Measurements from ENCODE around the gene ACOT2. TPM values are rescaled to one million over a fixed set of nuclear protein-coding genes. Genes with fewer than 3 reads are reported as not detected.

The ACOT2 gene
- polyA plus RNA-seq, 2 of the 4 experiments (the other 2 are of a cell fraction): 61.6 to 64.8 TPM

- CTCF ChIA-PET: interaction anchor here (0.6 to 2.5 kb wide), 5 partner anchors 20 to 276 kb away, joined by 3 to 7 read pairs (median 6); partner anchors contain the start of gene ACOT4
- H3K27ac ChIP-seq: no peak overlapping the region
- H3K4me3 ChIP-seq: peak overlapping the region; percentile 63; the same call in 2 of the 3 replicates
- H3K4me2 ChIP-seq: peak overlapping the region; percentile 79
- POLR2A ChIA-PET: interaction anchor here (0.8 to 2.0 kb wide), 13 partner anchors 12 to 238 kb away, joined by 3 to 21 read pairs (median 6); partner anchors contain the start of genes ACOT1, ACOT2, ACOT4 and PNMA1
- H3K9me3 ChIP-seq: no peaks in the 10 kb centered on the region
- ATAC-seq (no peak), FAIRE-seq (no peak), DNase-seq (ENCODE audit: low read depth in 1 of 2, low spot score in 1 of 2) (no peak)
- H3K4me1 ChIP-seq: peaks cover 3% of the 10 kb centered on the region; the same call in 1 of the 3 replicates
- TF ChIP-seq CHD4 (IDR thresholded peaks at IDR 0.05; ENCODE audit: borderline replicate concordance) (no peak), KDM5A (IDR thresholded peaks at IDR 0.05) (no peak), POLR2AphosphoS2 (conservative IDR thresholded peaks at IDR 0.05; ENCODE audit: low read length) (no peak), ATOH8 (CRISPR knock-in tag; IDR thresholded peaks at IDR 0.05; ENCODE audit: low read depth) (no peak), ESRRA (IDR thresholded peaks at IDR 0.05; ENCODE audit: borderline replicate concordance, low read length) (no peak), BCL3 (IDR thresholded peaks at IDR 0.05) (no peak), KDM1A (IDR thresholded peaks at IDR 0.05; ENCODE audit: low read depth) (no peak), RAD21 (conservative IDR thresholded peaks at IDR 0.05 in 1 of 2, IDR thresholded peaks at IDR 0.05 in 1 of 2) (no peak), USF2 (IDR thresholded peaks at IDR 0.05) (no peak)
- WGBS (ENCODE audit: missing lambda C conversion rate): 71% methylated on average over 3 of the region's 3 CpGs
Observed at GRCh38 chr14:73613419-73613963, 44.5 kb downstream of the ACOT2 start.

- peaks cover 3% of the 10 kb centered on the region; the same call in 1 of the 3 replicates for H3K4me1 ChIP-seq
- H3K4me3 ChIP-seq: no peak overlapping the region
- H3K27ac ChIP-seq: no peak overlapping the region
- ATAC-seq (no peak), FAIRE-seq (no peak), DNase-seq (ENCODE audit: low read depth in 1 of 2, low spot score in 1 of 2) (no peak)
- no peaks in the 10 kb centered on the region for H3K9me3 ChIP-seq
- POLR2A ChIA-PET: no interaction called here
- CTCF ChIA-PET: interaction anchor here (0.6 to 1.3 kb wide), 3 partner anchors 14 to 20 kb away, joined by 3 read pairs; no protein-coding TSS in a partner anchor
- no peak overlapping the region for H3K4me2 ChIP-seq
- WGBS (ENCODE audit: missing lambda C conversion rate): 66% methylated on average over 4 of the region's 4 CpGs
- TF ChIP-seq NR3C1 (IDR thresholded peaks at IDR 0.05): no peak
Observed at GRCh38 chr14:73616831-73617230, 47.8 kb downstream of the ACOT2 start.

- WGBS (ENCODE audit: missing lambda C conversion rate): 40% methylated on average over 1 of the region's 1 CpG
- ATAC-seq: no peak
- TF ChIP-seq MAFK (IDR thresholded peaks at IDR 0.05; ENCODE audit: partially characterized antibody): peak; percentile 21
- TF ChIP-seq REST (IDR thresholded peaks at IDR 0.05): no peak
Observed at GRCh38 chr14:73619524-73619923, 50.5 kb downstream of the ACOT2 start.

More at GRCh38 chr14:73619524-73619923, 50.5 kb downstream of the ACOT2 start:
- no peak overlapping the region for H3K4me3 ChIP-seq
- POLR2A ChIA-PET: no interaction called here
- no peak overlapping the region for H3K4me2 ChIP-seq
- H3K27ac ChIP-seq: no peak overlapping the region
- H3K4me1 ChIP-seq: no peaks in the 10 kb centered on the region
- DNase-seq (ENCODE audit: low read depth in 1 of 2, low spot score in 1 of 2): no peak
- no peaks in the 10 kb centered on the region for H3K9me3 ChIP-seq
- no peak for FAIRE-seq
- CTCF ChIA-PET: interaction anchor here (1.4 to 2.5 kb wide), 2 partner anchors 14 to 110 kb away, joined by 3 to 17 read pairs; no protein-coding TSS in a partner anchor

All from A549 (cell line).